Aorta (tissue), 5 donors: ENCODE measurements around the gene CBFB. TPM values are rescaled to one million over a fixed set of nuclear protein-coding genes. Genes with fewer than 3 reads are reported as not detected.

Experiments
- ATAC-seq: fragments of 200-7000 bp; cut with Tn5 transposase; one replicate; pipeline ENCODE4 v1.9.1; 2022; ENCODE audit warnings: moderate library complexity; ENCODE audit not compliant: low FRiP score
- DNase-seq, 2 donors: peaks; one replicate each; pipeline ENCODE4 v3.0.0-alpha.2; 2020
- H3K27ac ChIP-seq, 2 donors: one replicate each; pipeline ENCODE4 v1.5.1; 2013; ENCODE audit warnings: low read length in 2 of 2, mild to moderate bottlenecking in 2 of 2, moderate library complexity in 2 of 2, control low read depth in 1 of 2, inconsistent platforms in 1 of 2, low read depth in 1 of 2
- H3K27me3 ChIP-seq, 2 donors: one replicate each; pipeline ENCODE4 v1.6.1; 2013; ENCODE audit warnings: control low read depth in 1 of 2, low read length in 1 of 2, mild to moderate bottlenecking in 1 of 2, moderate library complexity in 1 of 2; ENCODE audit not compliant: insufficient read depth in 2 of 2, control insufficient read depth in 1 of 2
- H3K36me3 ChIP-seq, 2 donors: one replicate each; pipeline ENCODE4 v1.6.1; 2013; ENCODE audit warnings: control low read depth in 1 of 2, low read length in 1 of 2, mild to moderate bottlenecking in 1 of 2; ENCODE audit not compliant: insufficient read depth in 2 of 2, control insufficient read depth in 1 of 2
- H3K4me1 ChIP-seq, 2 donors: one replicate each; pipeline ENCODE4 v1.6.1; 2013; ENCODE audit warnings: low read length in 2 of 2, control low read depth in 1 of 2, mild to moderate bottlenecking in 1 of 2, moderate library complexity in 1 of 2; ENCODE audit not compliant: insufficient read depth in 2 of 2, control insufficient read depth in 1 of 2
- H3K4me3 ChIP-seq, 2 donors: one replicate each; pipeline ENCODE4 v1.5.1; 2013; ENCODE audit warnings: low read length in 2 of 2, control low read depth in 1 of 2, mild to moderate bottlenecking in 1 of 2
- H3K9me3 ChIP-seq: one replicate; pipeline ENCODE4 v1.6.1; 2013; ENCODE audit warnings: mild to moderate bottlenecking, low read length; ENCODE audit not compliant: control insufficient read depth
- WGBS, 2 donors: extraction: QIAGEN DNeasy Blood & Tissue Kit; methylation state at CpG; one replicate each; pipeline ENCODE4 v1.1.7; 2013; 5-methylcytosine and 5-hydroxymethylcytosine counted together
- intact Hi-C, 2 donors: fragments of 100-400 bp; cut with DNase I; formaldehyde crosslinking; loops; one replicate each; pipeline versions ENCODE4 v1.14.2 to v1.15.0; 2022
- polyA plus RNA-seq, 2 donors: library from polyadenylated mRNA; stranded (reverse); fragments of 200-250 nt; gene quantifications; one replicate each; pipeline ENCODE4 v1.2.3, GENCODE V29; 2013
- total RNA-seq, 2 donors: library from RNA; stranded (reverse); fragmentation: NEBNext Ultra II Directional; extraction: Animal tissue kit (Norgen Biotek cat#: 25700); gene quantifications; one replicate each; pipeline ENCODE4 v1.2.1, GENCODE V29; 2021
- donor health status: healthy with polysubstance abuse.
- donor health status: Bipolar disorder and iron deficiency.
- donor health status: DM: no; HTN: no; CAD: no.
- donor health status: DM: no; HTN: no; CAD: no.
- donor health status: DM: yes; HTN: yes; CAD: no.

CBFB gene
- total and polyA plus RNA-seq, 4 donors = 12.0 to 67.3 (median 28.6) TPM

- ATAC-seq (no peak), DNase-seq (no peak)
- 27 to 56% methylated on average over 4 of the region's 4 CpGs for WGBS, 2 donors
- intact Hi-C loops = loop anchor here in 1 of 2 donors (10.0 kb wide), 1 partner anchor 54 kb away; no protein-coding TSS in a partner anchor
- Histone ChIP-seq H3K4me1 (peaks cover 0 to 5% of the 10 kb centered on the region in 2 donors), H3K9me3 (no peaks in the 10 kb centered on the region), H3K27me3 (no peaks in the 10 kb centered on the region), H3K36me3 (no peaks in the 10 kb centered on the region), H3K4me3 (no peak overlapping the region), H3K27ac (no peak overlapping the region)
Measured at GRCh38 chr16:67088551-67088950, 59.6 kb downstream of the CBFB start.

- Histone ChIP-seq H3K27ac (no peak overlapping the region), H3K4me1 (peaks cover 0 to 5% of the 10 kb centered on the region in 2 donors), H3K4me3 (no peak overlapping the region), H3K27me3 (no peaks in the 10 kb centered on the region), H3K36me3 (no peaks in the 10 kb centered on the region), H3K9me3 (no peaks in the 10 kb centered on the region)
- no peak for ATAC-seq
- intact Hi-C loops = loop anchor here in 1 of 2 donors (10.0 kb wide), 1 partner anchor 54 kb away; no protein-coding TSS in a partner anchor
- no peak for DNase-seq
Measured at GRCh38 chr16:67089101-67089500, 60.2 kb downstream of the CBFB start.

GRCh38 chr16:67091906-67092566 is 63.1 kb downstream of the CBFB start:
- H3K4me1 ChIP-seq = peaks cover 0 to 2% of the 10 kb centered on the region in 2 donors
- no peaks in the 10 kb centered on the region for H3K9me3 ChIP-seq
- no peak for DNase-seq
- H3K27me3 ChIP-seq = no peaks in the 10 kb centered on the region
- H3K36me3 ChIP-seq = no peaks in the 10 kb centered on the region
- no peak for ATAC-seq
- WGBS, 2 donors = 86 to 92% methylated on average over 4 of the region's 4 CpGs
- intact Hi-C loops = no loop called here
- no peak overlapping the region for H3K4me3 ChIP-seq
- no peak overlapping the region for H3K27ac ChIP-seq

GRCh38 chr16:67093098-67093726 is 64.3 kb downstream of the CBFB start:
- H3K4me3 ChIP-seq = no peak overlapping the region
- 89 to 91% methylated on average over 4 of the region's 4 CpGs for WGBS, 2 donors
- intact Hi-C loops = no loop called here
- H3K4me1 ChIP-seq = peaks cover 0 to 2% of the 10 kb centered on the region in 2 donors
- DNase-seq (no peak), ATAC-seq (no peak)
- no peaks in the 10 kb centered on the region for H3K27me3 ChIP-seq
- no peaks in the 10 kb centered on the region for H3K36me3 ChIP-seq
- H3K27ac ChIP-seq = no peak overlapping the region
- H3K9me3 ChIP-seq = no peaks in the 10 kb centered on the region

- DNase-seq (no peak), ATAC-seq (no peak)
- H3K4me3 ChIP-seq = no peak overlapping the region
- intact Hi-C loops = no loop called here
- H3K36me3 ChIP-seq = no peaks in the 10 kb centered on the region
- WGBS, 2 donors = 87 to 93% methylated on average over 2 of the region's 2 CpGs
- H3K4me1 ChIP-seq = no peaks in the 10 kb centered on the region
- H3K27ac ChIP-seq = no peak overlapping the region
- H3K9me3 ChIP-seq = no peaks in the 10 kb centered on the region
- no peaks in the 10 kb centered on the region for H3K27me3 ChIP-seq
Measured at GRCh38 chr16:67098599-67098998, 69.7 kb downstream of the CBFB start.

- Histone ChIP-seq H3K4me3 (no peak overlapping the region), H3K9me3 (no peaks in the 10 kb centered on the region), H3K27me3 (no peaks in the 10 kb centered on the region), H3K27ac (no peak overlapping the region), H3K4me1 (no peaks in the 10 kb centered on the region), H3K36me3 (no peaks in the 10 kb centered on the region)
- intact Hi-C loops = no loop called here
- WGBS, 2 donors = 92 to 93% methylated on average over 1 of the region's 1 CpG
- no peak for ATAC-seq
- DNase-seq = no peak
Measured at GRCh38 chr16:67100569-67101310, 71.8 kb downstream of the CBFB start.

GRCh38 chr16:67101311-67102082 is 72.5 kb downstream of the CBFB start:
- Histone ChIP-seq H3K4me3 (no peak overlapping the region), H3K4me1 (no peaks in the 10 kb centered on the region), H3K36me3 (no peaks in the 10 kb centered on the region), H3K27ac (no peak overlapping the region), H3K27me3 (no peaks in the 10 kb centered on the region), H3K9me3 (no peaks in the 10 kb centered on the region)
- whole genome bisulfite sequencing, 2 donors = 88 to 91% methylated on average over 4 of the region's 4 CpGs
- intact Hi-C loops = no loop called here
- DNase-seq (no peak), ATAC-seq (no peak)

- no peaks in the 10 kb centered on the region for H3K9me3 ChIP-seq
- no peak for DNase-seq
- H3K4me3 ChIP-seq = no peak overlapping the region
- H3K4me1 ChIP-seq = no peaks in the 10 kb centered on the region
- H3K36me3 ChIP-seq = no peaks in the 10 kb centered on the region
- peak; percentile 42 for ATAC-seq
- no peak overlapping the region for H3K27ac ChIP-seq
- intact Hi-C loops = no loop called here
- WGBS, 2 donors = 57 to 65% methylated on average over 4 of the region's 4 CpGs
- H3K27me3 ChIP-seq = no peaks in the 10 kb centered on the region
Measured at GRCh38 chr16:67104061-67104460, 75.1 kb downstream of the CBFB start.
